Adrenal gland (tissue), 12 donors: ENCODE results near the gene GALNTL6. TPM values are rescaled to one million over a fixed set of nuclear protein-coding genes. Genes with fewer than 3 reads are reported as not detected.

Experiments
- DNase-seq, 7 donors: peaks; one replicate each; pipeline ENCODE4 v3.0.0-alpha.2; 2019 to 2020
- H3K27ac ChIP-seq, 5 donors: fragments of 200-600 bp; sonication (generic) in 4 of 5; 1 replicate in 3 of 5; 2 replicates in 2 of 5; pipeline versions ENCODE4 v1.5.1 to v1.8.0; 2016 to 2020; ENCODE audit warnings: mild to moderate bottlenecking in 1 of 5
- H3K27me3 ChIP-seq: fragments of 200-600 bp; 2 replicates; pipeline ENCODE4 v1.8.0; 2021
- H3K36me3 ChIP-seq, 2 donors: fragments of 200-600 bp; replicated peaks in 1 of 2; 1 replicate in 1 of 2; 2 replicates in 1 of 2; pipeline versions ENCODE4 v1.5.1 to v1.8.0; 2018 to 2022
- H3K4me1 ChIP-seq, 2 donors: fragments of 200-600 bp; replicated peaks in 1 of 2; 1 replicate in 1 of 2; 2 replicates in 1 of 2; pipeline versions ENCODE4 v1.5.1 to v1.8.0; 2018 to 2021
- H3K4me3 ChIP-seq, 4 donors: fragments of 200-600 bp; sonication (generic) in 3 of 4; one replicate each; pipeline ENCODE4 v1.5.1; 2016 to 2018
- H3K9me3 ChIP-seq, 3 donors: fragments of 200-600 bp; sonication (generic) in 1 of 3; replicated peaks in 1 of 3; 1 replicate in 2 of 3; 2 replicates in 1 of 3; pipeline versions ENCODE4 v1.5.1 to v1.8.0; 2016 to 2021
- POLR2A ChIP-seq, 2 donors: fragments of 450-650 bp; IDR thresholded peaks; one replicate each; pipeline ENCODE4 v1.6.1; 2017; ENCODE audit warnings: antibody characterized with exemption in 2 of 2, mild to moderate bottlenecking in 2 of 2, moderate library complexity in 1 of 2
- WGBS, 4 donors: extraction: QIAGEN DNeasy Blood & Tissue Kit in 2 of 4; methylation state at CpG; one replicate each; pipeline versions ENCODE4 v1.1.5 to v1.1.7; 2013 to 2017; 5-methylcytosine and 5-hydroxymethylcytosine counted together
- intact Hi-C, 2 donors: fragments of 100-400 bp; cut with DNase I; formaldehyde crosslinking; loops; one replicate each; pipeline versions ENCODE4 v1.14.1 to v1.15.0; 2022 to 2023
- polyA plus RNA-seq, 3 donors: library from polyadenylated mRNA; stranded (reverse); fragments of 200-250 nt in 2 of 3; fragments of 350-450 nt in 1 of 3; fragmentation: Illumina TruSeq in 1 of 3; extraction: RNeasy Lipid Tissue Mini Kit (QIAGEN cat#74804) in 1 of 3; gene quantifications; one replicate each; pipeline ENCODE4 v1.2.3, GENCODE V29; 2013 to 2014
- total RNA-seq, 9 donors: library from RNA; depleted of rRNA in 4 of 9; stranded (reverse); fragments of >200 nt in 4 of 9; fragments of 120-200 nt in 1 of 9; fragmentation: NEBNext Ultra II Directional in 1 of 9; extraction: Animal tissue kit (Norgen Biotek cat#: 25700) in 1 of 9; gene quantifications; one replicate each; pipeline versions ENCODE4 v1.1.0 to v1.2.4, GENCODE V29; 2013 to 2023
- TF ChIP-seq, protein P1 (sequence below), 6 experiments: fragments of 450-650 bp in 4 of 6; fragments of 200-600 bp in 2 of 6; sonication (generic) in 1 of 6; IDR thresholded peaks; 1 replicate in 5 of 6; 2 replicates in 1 of 6; pipeline versions ENCODE4 v1.5.1 to v1.8.0; 2016 to 2021; ENCODE audit warnings: antibody characterized with exemption in 6 of 6, mild to moderate bottlenecking in 2 of 6, moderate library complexity in 1 of 6
- donor health status: healthy with polysubstance abuse.
- donor health status: Bipolar disorder and iron deficiency.
- donor health status: DM: yes; HTN: yes; CAD: no.
- donor health status: DM: no; HTN: no; CAD: no.
- donor health status: DM: no; HTN: no; CAD: no.
- donor health status: DM: yes; HTN: yes; CAD: no.

The GALNTL6 gene
- total and polyA plus RNA-seq, 12 donors: 0.10 to 0.96 (median 0.42) TPM; not detected in 1

- Histone ChIP-seq H3K27me3 (peaks cover 5% of the 10 kb centered on the region), H3K9me3 (no peaks in the 10 kb centered on the region), H3K4me3 (no peak overlapping the region), H3K36me3 (no peaks in the 10 kb centered on the region), H3K4me1 (no peaks in the 10 kb centered on the region), H3K27ac (no peak overlapping the region)
- 88 to 89% (median 89%) methylated on average over 4 of the region's 4 CpGs for WGBS, 4 donors
- no peak for TF ChIP-seq POLR2A (IDR thresholded peaks at IDR 0.05)
- DNase-seq: no peak
- intact Hi-C loops: no loop called here
These were observed 1031.4 kb downstream of the GALNTL6 start for GRCh38 chr4:172844556-172844955.

DNA sequence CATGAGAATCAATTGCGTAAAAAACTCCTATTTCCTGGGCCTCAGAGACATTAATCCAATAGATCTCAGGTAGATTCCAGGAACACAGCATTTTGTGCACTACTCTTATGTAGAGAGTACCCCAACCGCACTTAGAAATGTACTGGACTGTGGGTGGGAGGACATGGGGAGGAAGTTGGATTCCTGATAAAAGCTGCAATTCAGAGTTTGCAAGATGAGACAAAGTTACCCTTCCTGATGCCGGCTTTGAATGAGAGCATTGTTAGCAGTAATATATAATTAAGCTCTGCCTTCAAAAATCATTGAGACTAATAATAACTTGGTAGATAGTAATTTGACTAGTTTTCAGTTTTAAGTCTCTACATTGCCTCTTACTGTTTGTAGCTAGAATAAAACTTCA, 1032.1 kb downstream of the GALNTL6 start:
- Histone ChIP-seq H3K36me3 (no peaks in the 10 kb centered on the region), H3K27ac (no peak overlapping the region), H3K4me1 (no peaks in the 10 kb centered on the region), H3K9me3 (no peaks in the 10 kb centered on the region), H3K27me3 (peaks cover 5% of the 10 kb centered on the region), H3K4me3 (no peak overlapping the region)
- no peak for DNase-seq
- intact Hi-C loops: no loop called here
- TF ChIP-seq, protein P1, sequence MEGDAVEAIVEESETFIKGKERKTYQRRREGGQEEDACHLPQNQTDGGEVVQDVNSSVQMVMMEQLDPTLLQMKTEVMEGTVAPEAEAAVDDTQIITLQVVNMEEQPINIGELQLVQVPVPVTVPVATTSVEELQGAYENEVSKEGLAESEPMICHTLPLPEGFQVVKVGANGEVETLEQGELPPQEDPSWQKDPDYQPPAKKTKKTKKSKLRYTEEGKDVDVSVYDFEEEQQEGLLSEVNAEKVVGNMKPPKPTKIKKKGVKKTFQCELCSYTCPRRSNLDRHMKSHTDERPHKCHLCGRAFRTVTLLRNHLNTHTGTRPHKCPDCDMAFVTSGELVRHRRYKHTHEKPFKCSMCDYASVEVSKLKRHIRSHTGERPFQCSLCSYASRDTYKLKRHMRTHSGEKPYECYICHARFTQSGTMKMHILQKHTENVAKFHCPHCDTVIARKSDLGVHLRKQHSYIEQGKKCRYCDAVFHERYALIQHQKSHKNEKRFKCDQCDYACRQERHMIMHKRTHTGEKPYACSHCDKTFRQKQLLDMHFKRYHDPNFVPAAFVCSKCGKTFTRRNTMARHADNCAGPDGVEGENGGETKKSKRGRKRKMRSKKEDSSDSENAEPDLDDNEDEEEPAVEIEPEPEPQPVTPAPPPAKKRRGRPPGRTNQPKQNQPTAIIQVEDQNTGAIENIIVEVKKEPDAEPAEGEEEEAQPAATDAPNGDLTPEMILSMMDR (IDR thresholded peaks at IDR 0.05): no peak
- TF ChIP-seq POLR2A (IDR thresholded peaks at IDR 0.05): no peak
- 79 to 92% (median 81%) methylated on average over 3 of the region's 3 CpGs for WGBS, 4 donors

- Histone ChIP-seq H3K4me1 (no peaks in the 10 kb centered on the region), H3K27ac (no peak overlapping the region), H3K36me3 (no peaks in the 10 kb centered on the region), H3K27me3 (peaks cover 5% of the 10 kb centered on the region), H3K9me3 (no peaks in the 10 kb centered on the region), H3K4me3 (no peak overlapping the region)
- DNase-seq: no peak
- no peak for TF ChIP-seq POLR2A (IDR thresholded peaks at IDR 0.05)
- TF ChIP-seq, protein P1 (IDR thresholded peaks at IDR 0.05): no peak
- intact Hi-C loops: no loop called here
- 20 to 53% (median 42%) methylated on average over 1 of the region's 1 CpG for WGBS, 4 donors
These were observed 1037.6 kb downstream of the GALNTL6 start for GRCh38 chr4:172850838-172851237.

GRCh38 chr4:172851534-172851933, 1038.3 kb downstream of the GALNTL6 start:
- Histone ChIP-seq H3K36me3 (no peaks in the 10 kb centered on the region), H3K4me1 (no peaks in the 10 kb centered on the region), H3K27ac (no peak overlapping the region), H3K27me3 (peaks cover 5% of the 10 kb centered on the region), H3K9me3 (no peaks in the 10 kb centered on the region), H3K4me3 (no peak overlapping the region)
- no peak for DNase-seq
- TF ChIP-seq POLR2A (IDR thresholded peaks at IDR 0.05): no peak
- TF ChIP-seq, protein P1 (IDR thresholded peaks at IDR 0.05): no peak
- 0 to 26% (median 25%) methylated on average over 1 of the region's 1 CpG for WGBS, 4 donors
- intact Hi-C loops: no loop called here

DNA sequence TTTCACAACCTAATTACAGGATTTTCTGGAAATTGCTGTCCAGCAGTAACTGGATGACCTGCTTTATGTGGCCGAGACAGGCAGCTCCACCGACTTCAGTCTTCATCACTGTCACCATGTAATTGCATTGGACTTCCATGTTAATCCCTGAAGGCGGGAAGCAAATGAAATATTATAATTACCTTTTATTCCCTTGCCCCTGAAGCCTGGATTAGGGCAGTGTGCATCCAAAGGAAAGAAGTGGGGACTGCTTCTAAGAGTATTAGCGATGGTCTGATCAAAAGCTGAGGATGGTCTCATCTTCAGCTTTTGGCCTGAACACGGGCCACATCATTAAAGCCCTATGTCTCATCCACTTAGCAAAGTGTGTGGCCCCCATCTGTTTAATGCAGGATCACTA, 1043.8 kb downstream of the GALNTL6 start:
- DNase-seq: no peak
- H3K36me3 ChIP-seq: no peaks in the 10 kb centered on the region
- H3K4me1 ChIP-seq: no peaks in the 10 kb centered on the region
- H3K4me3 ChIP-seq: no peak overlapping the region
- H3K9me3 ChIP-seq: no peaks in the 10 kb centered on the region
- 91 to 97% (median 93%) methylated on average over 5 of the region's 5 CpGs for WGBS, 4 donors
- TF ChIP-seq, protein P1 (IDR thresholded peaks at IDR 0.05): no peak
- no peak for TF ChIP-seq POLR2A (IDR thresholded peaks at IDR 0.05)
- intact Hi-C loops: no loop called here
- no peaks in the 10 kb centered on the region for H3K27me3 ChIP-seq
- no peak overlapping the region for H3K27ac ChIP-seq
